ENCODE measurements around the gene STAT1. TPM values are rescaled to one million over a fixed set of nuclear protein-coding genes. Genes with fewer than 3 reads are reported as not detected.

STAT1 gene
- total and polyA plus RNA-seq, 10 of the 15 experiments (the other 5 are each of a cell fraction or from before 2014, with no cell fraction given), result 81.8 to 398 (median 307) TPM

- TF ChIP-seq MXI1 (IDR thresholded peaks at IDR 0.05; ENCODE audit: low read depth, low read length) (no peak), EP300 (IDR thresholded peaks at IDR 0.05; ENCODE audit: borderline replicate concordance in 1 of 2, control insufficient read depth in 1 of 2, low read depth in 2 of 2, low read length in 2 of 2) (no peak), SMAD1 (IDR thresholded peaks at IDR 0.05; ENCODE audit: low read depth, partially characterized antibody) (no peak), IRF5 (IDR thresholded peaks at IDR 0.05; ENCODE audit: borderline replicate concordance) (no peak), BMI1 (IDR thresholded peaks at IDR 0.05; ENCODE audit: borderline replicate concordance) (no peak), CHD2 (IDR thresholded peaks at IDR 0.05; ENCODE audit: borderline replicate concordance, low read depth, low read length) (no peak), CHD1 (IDR thresholded peaks at IDR 0.05; ENCODE audit: low read depth, low read length) (no peak), WRNIP1 (IDR thresholded peaks at IDR 0.05; ENCODE audit: borderline replicate concordance, low read depth, low read length) (no peak), POLR2AphosphoS5 (IDR thresholded peaks at IDR 0.05; ENCODE audit: low read length) (no peak; the same call in 1 of the 2 replicates), RELB (IDR thresholded peaks at IDR 0.05; ENCODE audit: low read depth) (peak; percentile 28; the same call in 1 of the 2 replicates), CBFB (IDR thresholded peaks at IDR 0.05; ENCODE audit: low read depth) (peak; percentile 62), TCF12 (IDR thresholded peaks at IDR 0.05; ENCODE audit: low read depth, low read length) (0 out of 2 replicates have a peak, but pooled peaks have one; percentile 32), YBX1 (IDR thresholded peaks at IDR 0.05) (no peak), RAD51 (IDR thresholded peaks at IDR 0.05) (no peak), NRF1 (conservative IDR thresholded peaks at IDR 0.05; ENCODE audit: low read depth, low read length) (no peak), ATF2 (IDR thresholded peaks at IDR 0.05; ENCODE audit: low read length) (no peak), SIN3A (IDR thresholded peaks at IDR 0.05; ENCODE audit: low read depth, low read length) (no peak), STAT1 (conservative IDR thresholded peaks at IDR 0.05) (no peak), NKRF (conservative IDR thresholded peaks at IDR 0.05) (no peak), E4F1 (IDR thresholded peaks at IDR 0.05; ENCODE audit: borderline replicate concordance, partially characterized antibody) (no peak), PAX5 (IDR thresholded peaks at IDR 0.05; ENCODE audit: borderline replicate concordance, low read depth, low read length) (no peak), NR2C2 (IDR thresholded peaks at IDR 0.05; ENCODE audit: borderline replicate concordance, control insufficient read depth, insufficient read length, low read depth) (no peak)
Measured at GRCh38 chr2:190947711-190948251, 66.2 kb downstream of the STAT1 start (continued).

Measured in GM12878 (cell line).